HL-60/S4 (cell line): Measurements from ENCODE around the gene FHIT.

ENCODE experiments used
- in situ Hi-C: fragments of 300-500 bp; cut with MboI; formaldehyde crosslinking; loops from 2 replicates; pipeline ENCODE4 v1.14.3; 2022; ENCODE audit warnings: low sequenced_read_pairs

FHIT gene

DNA sequence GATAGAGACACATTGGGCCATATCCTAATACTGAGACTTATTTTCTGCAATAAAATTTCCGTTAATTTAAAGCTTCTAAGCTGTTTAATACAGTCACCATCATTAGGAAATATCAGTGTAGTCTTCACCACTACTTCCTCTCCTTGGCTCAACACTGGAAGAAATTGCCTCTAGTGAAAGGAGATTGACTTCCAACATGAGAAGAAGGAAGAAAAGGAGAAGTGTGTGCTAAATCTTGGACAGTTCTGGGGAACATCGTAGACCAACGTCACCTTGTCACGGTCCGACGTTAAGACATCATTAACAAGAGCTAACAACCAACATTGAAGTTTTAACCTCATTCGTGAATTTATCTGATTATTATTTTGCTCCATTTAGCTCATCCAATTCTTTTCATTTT lies 1214.4 kb downstream of the FHIT start:
- in situ Hi-C loops = no loop called here

- in situ Hi-C loops = no loop called here
Measured at GRCh38 chr3:60033901-60034453, 1217.3 kb downstream of the FHIT start.

DNA sequence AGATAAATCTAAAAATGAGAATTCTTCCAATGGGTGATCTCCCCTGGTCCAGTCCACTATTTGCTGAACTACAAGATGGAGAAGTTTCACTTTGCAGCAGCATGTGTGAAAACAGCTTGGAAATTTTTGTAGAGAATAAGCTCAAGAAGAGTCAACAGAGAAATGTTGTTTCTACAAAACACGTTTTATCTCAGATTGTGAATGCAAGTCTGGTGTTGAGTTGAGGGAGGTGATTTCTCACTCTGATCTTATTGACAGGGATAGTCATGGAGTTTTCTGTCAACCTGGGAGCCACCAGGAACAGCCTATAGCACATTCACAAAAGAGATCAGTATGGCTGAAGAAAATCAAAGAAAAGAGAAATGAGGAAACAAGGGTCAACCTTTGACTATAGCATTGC lies 1220.3 kb downstream of the FHIT start:
- in situ Hi-C loops = no loop called here

DNA sequence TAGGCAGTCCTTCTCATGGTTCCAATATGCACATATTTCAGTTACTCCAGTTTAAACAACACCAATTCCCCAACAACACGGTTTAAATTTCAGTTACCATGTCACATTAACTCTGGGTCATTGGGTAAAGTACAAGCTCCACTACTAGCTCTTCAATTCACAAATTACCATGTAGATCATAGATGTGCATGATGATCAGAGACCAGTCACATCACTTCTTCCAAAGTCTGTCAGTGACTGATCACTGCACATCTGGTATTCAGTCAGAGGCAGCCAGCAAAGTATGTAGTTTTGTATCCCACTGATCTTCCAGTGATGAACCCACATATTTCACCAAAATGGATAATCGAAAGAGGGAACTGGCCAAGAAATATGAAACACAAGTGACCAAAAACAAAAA lies 1223.0 kb downstream of the FHIT start:
- in situ Hi-C loops = no loop called here

GRCh38 chr3:60027335-60027734 lies 1223.9 kb downstream of the FHIT start:
- in situ Hi-C loops = no loop called here

DNA sequence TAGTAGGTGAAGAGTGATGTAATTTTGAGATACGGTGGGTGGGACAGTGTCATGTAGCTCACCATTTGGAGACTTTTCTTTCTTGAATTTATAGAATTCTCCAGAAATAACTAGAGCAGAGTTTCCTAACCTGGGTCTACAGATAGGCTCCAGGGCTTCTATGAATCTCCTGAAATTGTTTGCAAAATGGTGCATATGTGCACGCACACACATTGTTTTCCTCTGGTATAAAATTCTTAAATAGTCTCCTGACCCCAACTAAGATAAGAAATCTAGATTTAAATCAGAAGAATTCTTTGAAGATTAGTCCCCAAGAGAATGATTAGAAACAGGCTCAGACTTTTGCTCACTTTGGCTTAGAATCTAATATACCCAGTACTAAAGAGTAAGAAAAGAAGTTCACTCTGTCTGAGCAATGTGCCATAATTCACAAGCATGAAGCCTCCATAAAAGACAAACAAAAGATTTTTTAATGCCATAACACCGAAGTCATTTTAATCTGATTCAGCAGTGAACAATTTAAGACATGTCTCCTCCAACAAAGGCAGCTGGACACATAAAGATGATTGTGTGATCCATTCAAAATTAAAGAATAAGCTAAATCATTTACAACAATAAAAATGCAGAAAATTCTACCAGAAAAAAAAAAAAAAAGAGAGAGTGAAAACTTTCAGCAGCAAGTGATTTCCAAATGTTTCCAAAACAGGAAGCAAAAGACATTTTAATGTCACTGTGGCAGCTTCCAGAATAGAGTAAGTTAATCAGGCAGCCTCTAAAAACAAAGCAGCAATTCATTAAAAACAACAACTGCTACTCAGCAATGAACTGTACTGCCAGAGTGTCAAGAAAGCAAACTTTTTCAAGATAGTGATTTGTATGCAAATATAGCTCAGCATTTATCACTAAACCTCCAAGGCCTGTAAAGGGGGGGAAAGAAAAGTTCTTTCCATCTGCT lies 1225.9 kb downstream of the FHIT start:
- in situ Hi-C loops = no loop called here

DNA sequence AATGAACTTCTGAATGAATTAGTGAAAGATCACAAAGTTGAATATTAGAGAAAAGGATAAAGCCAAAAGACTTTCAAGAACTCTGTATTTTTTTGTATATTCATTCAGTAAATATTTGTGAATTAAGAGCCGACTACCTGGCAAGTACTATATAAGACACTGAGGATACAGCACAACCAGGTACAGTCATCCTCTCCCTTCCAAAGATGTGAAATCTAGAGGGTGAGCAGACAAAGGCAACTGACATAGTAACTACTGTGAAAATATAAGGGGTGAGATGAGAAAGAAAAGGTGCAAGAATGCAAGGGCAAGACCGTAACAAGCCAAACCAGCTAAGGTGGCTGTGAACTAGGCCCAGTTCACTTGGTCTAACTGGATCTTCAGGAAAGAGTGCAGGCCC lies 1226.9 kb downstream of the FHIT start:
- in situ Hi-C loops = no loop called here

DNA sequence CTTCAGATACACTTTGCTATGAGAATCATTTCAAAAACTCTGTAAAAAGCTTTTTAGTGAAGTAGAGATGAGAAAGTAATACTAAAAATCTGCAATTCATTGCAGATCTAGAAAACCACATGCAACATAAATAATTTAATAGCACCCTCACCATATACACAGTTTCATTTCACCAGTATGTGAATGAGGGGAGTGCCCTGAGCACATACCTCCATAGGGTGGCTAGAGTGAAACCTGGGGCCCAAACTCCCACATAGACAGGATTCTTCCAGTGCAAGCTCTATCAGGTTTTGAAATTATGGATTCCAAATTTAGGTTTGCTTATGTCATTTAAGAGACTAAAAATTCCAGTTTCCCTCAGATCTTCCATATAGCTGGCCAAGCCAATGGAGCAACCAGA lies 1228.1 kb downstream of the FHIT start:
- in situ Hi-C loops = no loop called here

GRCh38 chr3:60017631-60018030 lies 1233.6 kb downstream of the FHIT start:
- in situ Hi-C loops = no loop called here

GRCh38 chr3:60015032-60015705 lies 1236.1 kb downstream of the FHIT start:
- in situ Hi-C loops = no loop called here

- in situ Hi-C loops = no loop called here
Measured at GRCh38 chr3:60013241-60013640, 1238.0 kb downstream of the FHIT start.

DNA sequence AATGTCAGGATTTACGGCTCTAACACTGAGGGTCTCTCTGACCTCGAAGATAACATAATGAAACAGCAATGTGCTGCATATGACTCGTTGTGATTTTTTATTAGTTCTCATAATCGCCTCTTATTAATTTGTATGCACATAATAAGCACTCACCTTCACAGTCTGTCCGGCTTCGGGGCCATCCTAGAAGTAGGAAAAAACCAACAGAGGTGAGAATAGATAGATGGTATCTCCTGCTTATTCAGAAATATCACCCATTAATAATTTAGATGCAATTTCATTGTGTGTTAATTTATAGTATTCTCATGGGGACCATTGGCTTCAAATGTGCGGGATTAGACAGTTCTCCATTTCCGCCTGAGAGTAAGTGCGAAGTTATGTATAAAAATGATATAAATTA lies 1240.0 kb downstream of the FHIT start:
- in situ Hi-C loops = no loop called here

GRCh38 chr3:60010781-60011180 lies 1240.5 kb downstream of the FHIT start:
- in situ Hi-C loops = no loop called here

DNA sequence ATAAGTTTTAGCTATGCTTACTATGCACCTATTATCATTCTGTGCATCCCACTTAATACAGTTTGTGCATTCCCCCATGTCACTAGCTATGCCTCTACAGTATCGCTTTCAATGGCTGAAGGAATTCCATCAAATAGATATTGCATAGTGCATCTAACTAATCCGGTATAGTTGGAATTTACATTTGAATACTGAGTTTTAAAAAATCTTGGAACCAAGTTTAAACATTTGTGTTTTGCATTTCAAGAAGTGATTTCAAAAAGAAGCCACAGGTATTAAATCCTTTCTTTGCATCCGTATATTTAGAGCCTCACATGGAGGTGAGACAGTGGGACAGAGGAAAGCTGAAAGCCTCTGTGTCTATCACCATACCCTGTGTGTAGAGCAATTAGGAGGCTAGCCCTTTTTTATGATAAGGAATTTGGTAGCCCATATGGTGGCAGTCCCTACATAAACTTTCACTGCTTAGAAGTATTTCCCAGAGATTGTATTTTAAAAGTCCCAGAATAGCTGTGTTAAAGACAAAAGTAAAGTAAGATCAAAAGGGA lies 1241.2 kb downstream of the FHIT start:
- in situ Hi-C loops = no loop called here

- in situ Hi-C loops = no loop called here
Measured at GRCh38 chr3:60001369-60001768, 1249.9 kb downstream of the FHIT start.

DNA sequence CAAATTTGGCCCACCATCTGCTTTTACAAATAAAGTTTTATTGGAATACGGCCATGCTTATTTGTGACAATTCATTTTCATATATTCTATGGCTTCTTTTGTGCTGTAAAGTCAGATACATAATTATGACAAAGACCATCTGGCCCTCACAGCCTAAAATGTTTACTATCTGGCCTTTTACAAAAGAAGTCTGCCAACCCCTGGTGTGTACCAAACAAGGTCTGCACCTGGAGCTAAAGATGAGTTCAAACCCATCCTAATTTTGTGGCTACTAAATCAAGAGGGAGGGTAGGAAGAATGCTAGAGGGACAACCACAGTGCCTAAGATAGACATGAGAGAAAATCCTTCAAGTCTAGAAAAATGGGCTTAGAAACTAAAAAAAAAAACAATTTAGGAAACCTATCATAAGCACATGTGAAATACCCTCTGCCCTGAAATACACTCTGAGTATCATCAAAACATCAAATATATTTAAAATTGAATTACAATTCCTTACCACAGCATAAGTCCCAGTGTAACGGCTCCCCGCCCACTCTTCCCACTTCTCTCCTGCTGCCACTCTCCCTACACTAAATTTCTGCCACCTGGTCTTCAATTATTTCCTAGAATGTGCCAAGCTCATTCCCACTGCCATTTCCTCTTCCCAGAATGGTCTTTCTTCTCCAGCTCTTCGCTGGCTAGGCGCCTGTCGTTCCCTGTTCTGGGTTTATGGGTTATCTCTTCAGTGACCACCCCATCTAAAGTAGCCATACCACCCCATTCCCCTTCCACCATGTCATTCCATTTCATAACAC lies 1250.7 kb downstream of the FHIT start:
- in situ Hi-C loops = no loop called here

DNA sequence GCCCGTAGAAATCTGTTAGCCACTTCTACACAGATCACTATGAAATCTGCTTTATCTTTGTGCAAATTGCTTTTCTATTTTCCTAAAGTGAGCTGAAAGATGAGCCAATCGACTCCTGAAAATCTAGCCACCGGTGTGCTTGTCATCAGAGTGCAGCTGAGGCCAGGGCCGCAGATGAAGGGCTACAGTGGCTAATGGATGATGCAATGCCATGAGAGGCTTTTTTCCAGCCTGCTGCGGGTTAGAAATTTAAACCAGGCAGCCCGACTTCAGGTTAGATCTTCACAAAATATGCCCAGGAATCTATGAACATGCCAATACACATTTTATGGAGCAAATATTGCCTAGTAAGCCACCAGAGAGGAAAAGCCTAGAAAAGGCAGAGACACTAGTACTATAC lies 1253.2 kb downstream of the FHIT start:
- in situ Hi-C loops = no loop called here

GRCh38 chr3:59997583-59997982 lies 1253.7 kb downstream of the FHIT start:
- in situ Hi-C loops = no loop called here

DNA sequence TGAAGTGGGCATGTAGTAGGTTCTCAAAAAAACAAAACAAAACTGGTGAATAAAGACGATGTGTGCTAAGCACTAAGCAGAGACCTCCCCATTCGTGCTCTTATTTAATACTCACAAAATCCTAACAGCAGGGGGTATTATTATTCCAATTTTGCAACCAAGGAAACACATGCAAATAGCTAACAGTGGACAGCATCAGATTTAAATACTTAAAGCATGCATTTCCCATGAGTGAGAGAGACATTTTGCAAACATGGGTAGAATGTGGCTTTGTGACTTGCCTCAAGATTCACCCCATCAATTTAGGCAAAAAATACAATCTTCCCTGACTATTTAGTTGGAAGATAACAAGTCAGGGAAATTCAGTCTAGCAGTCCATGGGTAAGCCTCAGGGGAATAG lies 1255.2 kb downstream of the FHIT start:
- in situ Hi-C loops = no loop called here

DNA sequence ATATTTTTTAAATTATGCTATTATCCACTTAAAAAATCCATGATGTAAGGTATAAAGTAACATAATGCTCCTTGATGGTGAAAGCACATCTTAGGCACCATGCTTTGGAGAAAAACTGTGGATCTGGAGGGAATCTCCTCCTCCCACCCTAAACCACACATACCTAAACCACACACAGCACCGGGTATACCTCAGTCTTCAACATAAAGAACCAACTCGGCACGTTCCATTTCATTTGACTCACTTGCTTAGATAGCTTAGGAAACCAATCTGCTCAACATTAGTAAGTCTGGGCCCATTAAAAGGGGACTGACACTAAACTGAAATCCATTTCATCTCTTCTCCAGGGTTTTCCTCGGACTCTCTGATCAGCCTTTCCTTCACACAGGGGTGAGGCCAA lies 1255.7 kb downstream of the FHIT start:
- in situ Hi-C loops = no loop called here

GRCh38 chr3:59994732-59995304 lies 1256.4 kb downstream of the FHIT start:
- in situ Hi-C loops = no loop called here
